Skin epidermis (tissue), 12 donors: ENCODE data around the gene RHOC.

Experiments
- H3K27ac ChIP-seq, 21 experiments: fragments of 200-600 bp; sonication (generic) in 11 of 21; one replicate each; pipeline ENCODE4 v1.5.0; 2020; ENCODE audit warnings: mild to moderate bottlenecking in 3 of 21, inconsistent platforms in 2 of 21, moderate library complexity in 2 of 21
- H3K4me3 ChIP-seq, 7 experiments: fragments of 200-600 bp; sonication (generic) in 2 of 7; one replicate each; pipeline ENCODE4 v1.5.0; 2020; ENCODE audit warnings: inconsistent platforms in 2 of 7, mild to moderate bottlenecking in 2 of 7, moderate library complexity in 1 of 7

The RHOC gene

DNA sequence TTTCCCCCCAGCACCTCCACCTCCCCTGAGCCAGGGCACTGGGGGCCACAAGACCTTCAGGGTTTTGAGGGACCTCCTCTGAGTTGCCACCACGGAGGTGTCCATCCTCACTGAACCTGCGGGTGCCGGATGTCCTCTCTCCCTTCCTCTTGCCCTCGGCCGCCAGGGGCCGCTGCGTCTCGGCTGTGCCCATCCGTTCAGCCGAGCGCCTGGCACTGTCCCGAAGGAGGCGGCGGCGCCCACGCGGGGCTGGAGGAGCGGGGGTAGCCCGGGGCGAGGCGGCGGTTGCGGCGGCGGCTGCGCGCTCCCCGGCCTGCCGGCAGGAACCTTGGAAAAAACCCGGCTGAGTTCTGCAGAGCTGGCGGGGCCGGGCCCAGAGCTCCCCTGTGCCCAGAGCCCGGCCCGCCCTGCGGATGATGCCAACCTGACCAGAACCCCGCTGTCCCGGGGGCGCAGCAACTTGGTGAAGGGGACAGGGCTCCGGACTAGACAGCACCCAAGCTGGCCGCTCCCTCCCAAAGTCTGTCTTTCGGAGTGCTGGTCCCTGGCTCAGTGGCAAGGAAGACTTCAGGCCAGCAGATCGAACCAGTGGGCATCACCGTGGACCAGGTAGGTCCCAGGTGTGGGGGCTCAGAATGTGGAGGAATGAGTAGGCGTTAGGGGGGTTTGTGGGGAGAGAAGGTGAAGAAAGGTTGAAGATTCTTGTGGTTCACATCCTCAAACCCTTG lies 11.9 kb upstream of the RHOC start:
- Histone ChIP-seq H3K27ac (peak overlapping the region in 1 of 21 experiments; percentile 6), H3K4me3 (peak overlapping the region in 4 of 7 experiments; percentile 2 to 24 (median 14))

DNA sequence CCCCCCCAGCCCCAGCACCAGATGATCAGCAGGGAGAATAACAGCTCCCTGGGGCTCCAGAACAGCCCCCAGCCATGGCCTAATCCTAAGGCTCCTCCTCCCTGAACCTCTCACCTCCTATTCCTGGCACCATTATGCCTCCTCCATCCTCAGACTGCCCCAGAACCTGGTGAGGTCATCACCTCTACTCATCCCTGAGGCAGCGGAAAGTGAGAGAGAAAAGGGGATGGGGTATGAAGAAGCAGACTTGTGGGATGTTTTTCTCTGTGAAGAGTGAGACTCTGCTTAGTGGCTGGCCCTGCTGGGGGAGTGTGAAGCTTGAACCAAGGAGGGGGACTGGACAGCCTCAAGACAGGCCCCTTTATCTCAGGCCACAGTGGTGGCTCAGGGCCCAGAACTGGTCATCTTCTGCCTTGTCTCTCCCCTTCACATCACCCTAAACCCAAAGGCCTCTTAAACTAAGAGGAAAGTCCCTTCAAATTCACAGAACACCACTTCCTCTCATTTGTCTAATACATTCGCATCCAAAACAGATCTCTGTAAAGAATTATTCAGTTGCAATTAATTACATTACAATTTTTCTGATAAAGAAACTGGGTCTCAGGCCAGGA lies 10.4 kb upstream of the RHOC start:
- Histone ChIP-seq H3K4me3 (no peak overlapping the region), H3K27ac (no peak overlapping the region)

DNA sequence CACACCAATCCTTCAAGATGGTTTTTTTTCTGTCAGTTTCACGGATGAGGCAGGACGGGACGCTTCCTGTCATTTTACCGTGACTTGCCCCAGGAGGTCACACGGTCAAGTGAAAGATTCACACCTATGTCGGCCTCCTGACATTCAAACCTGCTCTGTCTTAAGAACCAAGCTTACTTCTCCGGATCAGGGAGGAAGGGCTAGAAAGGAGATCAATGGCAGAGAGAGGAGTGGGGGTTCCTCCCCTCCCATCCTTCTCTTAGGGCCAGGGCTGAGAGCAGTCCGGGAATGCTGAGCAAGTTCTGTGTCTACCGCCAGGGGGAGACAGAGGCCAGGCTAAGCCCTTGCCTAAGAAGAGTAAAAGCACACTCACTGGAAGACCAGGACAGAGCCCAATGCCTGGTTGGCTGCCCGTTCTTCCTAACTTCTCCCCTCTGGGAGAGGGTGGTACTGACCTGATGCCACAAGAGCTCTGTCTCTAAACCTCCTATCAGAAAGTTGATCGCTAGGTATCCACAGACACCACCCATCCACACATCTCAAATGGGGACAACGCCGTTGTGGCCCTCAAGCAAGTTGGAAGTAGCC lies 9.3 kb upstream of the RHOC start:
- H3K4me3 ChIP-seq: peak overlapping the region; percentile 33 to 69 (median 60)
- peak overlapping the region in 13 of 21 experiments; percentile 9 to 75 (median 46) for H3K27ac ChIP-seq

- Histone ChIP-seq H3K4me3 (peak within 1 kb of the TSS; percentile 33 to 69 (median 60)), H3K27ac (peak within 1 kb of the TSS in 19 of 21 experiments; percentile 2 to 84 (median 64))
Observed at GRCh38 chr1:112715264-112716053, 8.5 kb upstream of the RHOC start, which contains the start of gene PPM1J. Gene PPM1J, minus strand, starts transcription at chr1:112715332. Its CDS starts 31 bp downstream, at chr1:112715301.

GRCh38 chr1:112714313-112715263 lies 7.7 kb upstream of the RHOC start:
- Histone ChIP-seq H3K27ac (peak overlapping the region in 17 of 21 experiments; percentile 2 to 84 (median 64)), H3K4me3 (peak overlapping the region; percentile 33 to 69 (median 60))

- peak overlapping the region in 5 of 21 experiments; percentile 29 to 84 (median 69) for H3K27ac ChIP-seq
- peak overlapping the region; percentile 33 to 69 (median 60) for H3K4me3 ChIP-seq
Observed at GRCh38 chr1:112713466-112714312, 6.8 kb upstream of the RHOC start.

GRCh38 chr1:112712701-112713128 lies 5.8 kb upstream of the RHOC start:
- no peak overlapping the region for H3K27ac ChIP-seq
- H3K4me3 ChIP-seq: no peak overlapping the region

DNA sequence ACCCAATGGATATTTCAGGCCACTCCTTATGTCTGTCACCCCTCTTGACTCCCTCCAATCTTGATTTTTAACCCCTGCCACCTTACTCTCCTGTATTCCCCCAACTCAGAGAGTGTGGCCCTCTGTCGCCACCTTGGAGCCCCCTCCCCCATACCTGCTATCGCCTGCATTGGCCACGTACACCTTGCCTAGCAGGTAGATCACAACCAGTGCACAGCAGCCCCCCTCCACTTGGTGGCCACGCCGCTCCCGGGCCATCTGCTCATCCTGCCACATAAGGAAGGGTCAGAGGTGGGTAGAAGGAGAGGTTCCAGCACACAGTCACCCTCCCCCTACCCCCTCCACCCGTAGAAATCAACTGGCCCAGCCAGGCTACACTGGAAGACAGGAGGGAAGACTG lies 5.3 kb upstream of the RHOC start:
- Histone ChIP-seq H3K4me3 (no peak overlapping the region), H3K27ac (no peak overlapping the region)

GRCh38 chr1:112711670-112712069 lies 4.7 kb upstream of the RHOC start:
- Histone ChIP-seq H3K4me3 (no peak overlapping the region), H3K27ac (no peak overlapping the region)

GRCh38 chr1:112711041-112711440 lies 4.1 kb upstream of the RHOC start:
- Histone ChIP-seq H3K4me3 (no peak overlapping the region), H3K27ac (no peak overlapping the region)

- no peak overlapping the region for H3K4me3 ChIP-seq
- H3K27ac ChIP-seq: no peak overlapping the region
Observed at GRCh38 chr1:112710586-112710985, 3.7 kb upstream of the RHOC start.

DNA sequence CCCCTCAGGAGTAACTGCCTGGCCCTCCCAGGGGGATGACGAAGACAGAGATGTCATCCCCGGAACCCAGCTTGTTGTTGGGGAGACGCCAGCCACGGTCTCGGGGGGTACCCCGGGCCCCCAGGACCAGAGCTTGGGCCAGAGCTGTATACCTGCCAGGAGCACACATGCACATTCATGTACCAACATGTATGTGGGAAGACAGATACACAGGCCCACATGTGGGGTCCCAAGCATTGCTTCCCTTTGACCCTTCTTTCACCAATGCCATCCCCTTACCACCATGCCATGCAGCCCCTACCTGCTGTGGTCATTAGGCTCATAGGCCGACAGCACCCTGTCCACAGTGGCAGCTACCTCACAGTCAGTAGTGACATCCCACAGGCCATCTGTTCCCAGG lies 3.2 kb upstream of the RHOC start:
- H3K4me3 ChIP-seq: no peak overlapping the region

DNA sequence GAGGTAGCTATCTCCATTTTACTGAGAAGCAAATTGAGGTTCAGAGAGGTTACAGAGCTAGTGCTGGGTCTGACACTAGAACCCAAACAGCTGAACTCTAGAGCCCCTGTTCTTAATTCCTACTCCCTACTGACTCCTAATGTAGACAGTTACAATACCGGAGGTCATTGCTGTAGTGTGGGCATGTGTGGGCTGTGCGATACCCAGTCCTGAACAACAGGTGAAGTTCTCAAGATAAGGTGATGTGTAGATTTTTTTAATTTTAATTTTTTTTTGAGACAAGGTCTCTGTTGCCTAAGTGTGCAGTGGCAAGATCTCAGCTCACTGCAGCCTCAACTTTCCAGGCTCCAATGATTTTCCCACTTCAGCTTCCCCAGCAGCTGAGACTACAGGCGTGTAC lies 1.6 kb upstream of the RHOC start:
- H3K4me3 ChIP-seq: no peak overlapping the region
- no peak overlapping the region for H3K27ac ChIP-seq

More for the DNA sequence above, 3.2 kb upstream of the RHOC start:
- no peak overlapping the region for H3K27ac ChIP-seq

GRCh38 chr1:112708002-112708448 lies 1.1 kb upstream of the RHOC start:
- Histone ChIP-seq H3K27ac (peak overlapping the region in 7 of 21 experiments; percentile 84 to 97 (median 95)), H3K4me3 (no peak overlapping the region)

GRCh38 chr1:112707221-112708001 lies 484 bp upstream of the RHOC start:
- Histone ChIP-seq H3K4me3 (peak overlapping the region; percentile 76 to 97 (median 90)), H3K27ac (peak overlapping the region in 19 of 21 experiments; percentile 84 to 97 (median 94))

- Histone ChIP-seq H3K27ac (peak overlapping the region; percentile 24 to 97 (median 91)), H3K4me3 (peak overlapping the region; percentile 4 to 97 (median 84))
Observed at GRCh38 chr1:112704934-112705627, 1.8 kb downstream of the RHOC start.
